ENCODE results near the gene FAM20B.

GRCh38 chr1:179042700-179043099, 17.0 kb downstream of the FAM20B start:
- TF ChIP-seq, protein P1, sequence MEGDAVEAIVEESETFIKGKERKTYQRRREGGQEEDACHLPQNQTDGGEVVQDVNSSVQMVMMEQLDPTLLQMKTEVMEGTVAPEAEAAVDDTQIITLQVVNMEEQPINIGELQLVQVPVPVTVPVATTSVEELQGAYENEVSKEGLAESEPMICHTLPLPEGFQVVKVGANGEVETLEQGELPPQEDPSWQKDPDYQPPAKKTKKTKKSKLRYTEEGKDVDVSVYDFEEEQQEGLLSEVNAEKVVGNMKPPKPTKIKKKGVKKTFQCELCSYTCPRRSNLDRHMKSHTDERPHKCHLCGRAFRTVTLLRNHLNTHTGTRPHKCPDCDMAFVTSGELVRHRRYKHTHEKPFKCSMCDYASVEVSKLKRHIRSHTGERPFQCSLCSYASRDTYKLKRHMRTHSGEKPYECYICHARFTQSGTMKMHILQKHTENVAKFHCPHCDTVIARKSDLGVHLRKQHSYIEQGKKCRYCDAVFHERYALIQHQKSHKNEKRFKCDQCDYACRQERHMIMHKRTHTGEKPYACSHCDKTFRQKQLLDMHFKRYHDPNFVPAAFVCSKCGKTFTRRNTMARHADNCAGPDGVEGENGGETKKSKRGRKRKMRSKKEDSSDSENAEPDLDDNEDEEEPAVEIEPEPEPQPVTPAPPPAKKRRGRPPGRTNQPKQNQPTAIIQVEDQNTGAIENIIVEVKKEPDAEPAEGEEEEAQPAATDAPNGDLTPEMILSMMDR (IDR thresholded peaks at IDR 0.05) = no peak
- no peak for TF ChIP-seq EP300 (IDR thresholded peaks at IDR 0.05)
